HepG2 (cell line): Measurements from ENCODE around the gene SULT1C4. TPM values are rescaled to one million over a fixed set of nuclear protein-coding genes. Genes with fewer than 3 reads are reported as not detected.
A peak's percentile ranks its signal among the peaks of the same experiment; 100 is the strongest.

ENCODE experiments used
- ATAC-seq: fragments of 200-7000 bp; cut with Tn5 transposase; 3 replicates; pipeline ENCODE4 v1.9.1; 2020; ENCODE audit warnings: mild to moderate bottlenecking, moderate library complexity
- BruUV-seq: library from RNA; stranded (reverse); fragments of 400-500 nt; replicated peaks from 2 replicates; lab custom pipeline; 2021; lab: Mats Ljungman, UMichigan
- CTCF ChIA-PET: fragments of 300-600 bp; formaldehyde crosslinking; extraction: SDS; loops from one replicate; lab custom pipeline; 2021; ENCODE audit warnings: low total read pairs, inconsistent platforms, low intra/inter-chr PET ratio; lab: Yijun Ruan, JAX
- POLR2A ChIA-PET: fragments of 350-600 bp; sonication (Branson Sonifier 250); formaldehyde crosslinking; loops from one replicate; lab custom pipeline; 2020; ENCODE audit warnings: antibody characterized with exemption, inconsistent platforms; lab: Yijun Ruan, JAX
- DNase-seq: peaks from one replicate; pipeline ENCODE4 v3.0.0-alpha.2; 2015; ENCODE audit warnings: low spot score
- FAIRE-seq: peaks from 3 replicates; lab custom pipeline; 2011; peaks lifted over from hg19 to GRCh38; lab: Jason Lieb, UNC
- H2AFZ ChIP-seq: one replicate; pipeline ENCODE4 v1.6.1; 2011; ENCODE audit warnings: low read length, inconsistent platforms
- H3K27ac ChIP-seq: fragments of 300-600 bp; 3 replicates; pipeline ENCODE4 v1.8.0; 2011; ENCODE audit warnings: mixed run types, mild to moderate bottlenecking, mixed read lengths, low read length, inconsistent platforms; ENCODE audit not compliant: insufficient read depth; ENCODE audit errors: extremely low read length
- H3K27me3 ChIP-seq, 2 experiments: fragments of 200-600 bp in 1 of 2; 2 replicates in 1 of 2; 3 replicates in 1 of 2; pipeline versions ENCODE4 v1.6.0 to v1.8.0; 2011; ENCODE audit warnings: low read length in 2 of 2, mild to moderate bottlenecking in 2 of 2, moderate library complexity in 2 of 2, inconsistent platforms in 1 of 2; ENCODE audit not compliant: insufficient read depth in 2 of 2, control insufficient read depth in 1 of 2
- H3K36me3 ChIP-seq, 2 experiments: fragments of 200-600 bp in 1 of 2; replicated peaks in 1 of 2; 2 replicates in 1 of 2; 3 replicates in 1 of 2; pipeline versions ENCODE4 v1.5.1 to v1.8.0; 2011; ENCODE audit warnings: low read length in 2 of 2, inconsistent platforms in 1 of 2; ENCODE audit not compliant: insufficient read depth in 2 of 2, control insufficient read depth in 1 of 2
- H3K4me1 ChIP-seq: 2 replicates; pipeline ENCODE4 v1.5.1; 2012; ENCODE audit warnings: low read length, inconsistent platforms; ENCODE audit not compliant: insufficient read depth
- H3K4me2 ChIP-seq: 2 replicates; pipeline ENCODE4 v1.6.0; 2011; ENCODE audit warnings: low read depth, low read length, inconsistent platforms
- H3K4me3 ChIP-seq, 3 experiments: fragments of 200-600 bp in 1 of 3; sonication (generic), shearing (Covaris generic) in 1 of 3; replicated peaks in 1 of 3; 2 replicates each; pipeline ENCODE4 v1.5.1; 2011 to 2016; ENCODE audit warnings: low read length in 3 of 3, inconsistent platforms in 2 of 3, low read depth in 2 of 3, mild to moderate bottlenecking in 2 of 3, control low read depth in 1 of 3, mixed read lengths in 1 of 3; ENCODE audit not compliant: insufficient read depth in 1 of 3
- H3K79me2 ChIP-seq: one replicate; pipeline ENCODE4 v1.6.1; 2011; ENCODE audit warnings: low read length, inconsistent platforms; ENCODE audit not compliant: insufficient read depth
- H3K9ac ChIP-seq: 2 replicates; pipeline ENCODE4 v1.6.0; 2011; ENCODE audit warnings: mild to moderate bottlenecking, low read depth, low read length, inconsistent platforms; ENCODE audit not compliant: insufficient read depth
- H3K9me3 ChIP-seq: 2 replicates; pipeline ENCODE4 v1.5.1; 2012; ENCODE audit warnings: mild to moderate bottlenecking, low read length
- H4K20me1 ChIP-seq: 2 replicates; pipeline ENCODE4 v1.6.0; 2011; ENCODE audit warnings: inconsistent platforms, mild to moderate bottlenecking, low read length, moderate library complexity; ENCODE audit not compliant: insufficient read depth
- CBX5 ChIP-seq: sonication (generic); formaldehyde crosslinking; IDR thresholded peaks from 2 replicates; pipeline ENCODE4 v1.4.0; 2020; ENCODE audit warnings: missing genetic modification reagents, borderline replicate concordance
- CENPX ChIP-seq: sonication (generic); formaldehyde crosslinking; IDR thresholded peaks from 2 replicates; pipeline ENCODE4 v1.9.0; 2021; ENCODE audit warnings: mild to moderate bottlenecking, missing genetic modification reagents, moderate library complexity
- DPF2 ChIP-seq: sonication (generic); formaldehyde crosslinking; IDR thresholded peaks from 2 replicates; pipeline ENCODE4 v1.4.0; 2020; ENCODE audit warnings: mild to moderate bottlenecking, low read depth, missing genetic modification reagents, borderline replicate concordance
- ELF3 ChIP-seq: IDR thresholded peaks from 2 replicates; pipeline ENCODE4 v1.6.1; 2016; ENCODE audit warnings: missing genetic modification reagents, missing compliant biosample characterization
- GATAD1 ChIP-seq: IDR thresholded peaks from 2 replicates; pipeline ENCODE4 v1.6.1; 2016; ENCODE audit warnings: missing genetic modification reagents, missing compliant biosample characterization
- HES4 ChIP-seq: sonication (generic); formaldehyde crosslinking; IDR thresholded peaks from 2 replicates; pipeline ENCODE4 v1.9.0; 2021; ENCODE audit warnings: mild to moderate bottlenecking, missing genetic modification reagents, borderline replicate concordance
- HNRNPL ChIP-seq: fragments of 200-400 bp; formaldehyde crosslinking; IDR thresholded peaks from 2 replicates; pipeline ENCODE4 v1.6.1; 2017; ENCODE audit warnings: mild to moderate bottlenecking, low read depth, low read length
- KAT7 ChIP-seq: IDR thresholded peaks from 2 replicates; pipeline ENCODE4 v1.6.1; 2018; ENCODE audit warnings: borderline replicate concordance, missing compliant biosample characterization
- MTF1 ChIP-seq: sonication (generic); formaldehyde crosslinking; IDR thresholded peaks from 2 replicates; pipeline ENCODE4 v1.5.0; 2020; ENCODE audit warnings: missing genetic modification reagents
- NFYB ChIP-seq: sonication (generic); formaldehyde crosslinking; IDR thresholded peaks from 2 replicates; pipeline ENCODE4 v1.4.0; 2020; ENCODE audit warnings: missing genetic modification reagents
- RBM39 ChIP-seq: fragments of 200-400 bp; formaldehyde crosslinking; IDR thresholded peaks from one replicate; pipeline ENCODE4 v1.6.1; 2018; ENCODE audit warnings: antibody characterized with exemption, mild to moderate bottlenecking, low read depth, low read length; ENCODE audit not compliant: poor library complexity, severe bottlenecking
- SP2 ChIP-seq: sonication (generic); formaldehyde crosslinking; IDR thresholded peaks from 2 replicates; pipeline ENCODE4 v1.5.1; 2020; ENCODE audit warnings: mild to moderate bottlenecking, missing genetic modification reagents
- SPEN ChIP-seq: sonication (generic); formaldehyde crosslinking; IDR thresholded peaks from 2 replicates; pipeline ENCODE4 v1.5.1; 2020; ENCODE audit warnings: low read depth, mild to moderate bottlenecking, missing genetic modification reagents
- ZNF136 ChIP-seq: sonication (generic); formaldehyde crosslinking; IDR thresholded peaks from 2 replicates; pipeline ENCODE4 v1.8.1; 2022; ENCODE audit warnings: low read depth, mild to moderate bottlenecking, moderate library complexity, missing genetic modification reagents
- ZNF232 ChIP-seq: sonication (generic); formaldehyde crosslinking; IDR thresholded peaks from 2 replicates; pipeline ENCODE4 v1.4.0; 2020; ENCODE audit warnings: missing genetic modification reagents, borderline replicate concordance
- ZNF468 ChIP-seq: sonication (generic); formaldehyde crosslinking; IDR thresholded peaks from 2 replicates; pipeline ENCODE4 v1.8.0; 2022; ENCODE audit warnings: mild to moderate bottlenecking, moderate library complexity, missing genetic modification reagents
- ZNF766 ChIP-seq: sonication (generic); formaldehyde crosslinking; IDR thresholded peaks from 2 replicates; pipeline ENCODE4 v1.5.0; 2020; ENCODE audit warnings: missing genetic modification reagents, borderline replicate concordance
- ZSCAN12 ChIP-seq: sonication (generic); formaldehyde crosslinking; IDR thresholded peaks from 2 replicates; pipeline ENCODE4 v1.9.0; 2021; ENCODE audit warnings: mild to moderate bottlenecking, missing genetic modification reagents
- WGBS: methylation state at CpG from one replicate; pipeline ENCODE4 v1.1.6; 2017; ENCODE audit warnings: low lambda C conversion rate; 5-methylcytosine and 5-hydroxymethylcytosine counted together
- in situ Hi-C: cut with HindIII; loops from 2 replicates; pipeline ENCODE4 v1.10.0; 2017; ENCODE audit warnings: low pct_unique_long_range_greater_than_20kb; ENCODE audit not compliant: extremely low pct_ligation_motif_present
- intact Hi-C: fragments of 100-400 bp; cut with micrococcal nuclease; formaldehyde crosslinking; loops from one replicate; pipeline ENCODE4 v1.10.0; 2022; ENCODE audit not compliant: unreplicated experiment
- polyA plus RNA-seq, 8 experiments: library from polyadenylated mRNA; depleted of rRNA in 3 of 8; stranded (reverse) in 7 of 8; unstranded in 1 of 8; fragments of >200 nt; fragmentation: Illumina TruSeq in 4 of 8; extraction: Trizol in 4 of 8; gene quantifications; 2 replicates each; pipeline versions ENCODE4 v1.2.1 to v1.2.3, GENCODE V29; 2011 to 2016; ENCODE audit warnings: low read depth in 4 of 8, missing spikeins in 1 of 8, mixed read lengths in 1 of 8; ENCODE audit not compliant: insufficient read depth in 1 of 8
- total RNA-seq, 5 experiments: library from RNA; depleted of rRNA; stranded (reverse); fragments of >200 nt; fragmentation: Illumina TruSeq; extraction: Trizol; gene quantifications; 2 replicates each; pipeline ENCODE4 v1.2.3, GENCODE V29; 2016; ENCODE audit warnings: low read depth in 1 of 5
- TF ChIP-seq, protein P1 (sequence below): sonication (generic); formaldehyde crosslinking; IDR thresholded peaks from 2 replicates; pipeline ENCODE4 v1.8.0; 2022; ENCODE audit warnings: mild to moderate bottlenecking, missing genetic modification reagents, moderate library complexity
- TF ChIP-seq, protein P2 (sequence below): sonication (generic); formaldehyde crosslinking; IDR thresholded peaks from 2 replicates; pipeline ENCODE4 v1.4.0; 2020; ENCODE audit warnings: missing genetic modification reagents

Gene SULT1C4
- total and polyA plus RNA-seq, 2 of the 13 experiments (the other 11 are each of a cell fraction or from before 2014, with no cell fraction given), result 1.3 to 8.6 TPM

GRCh38 chr2:108378851-108379250, 1.1 kb downstream of the SULT1C4 start:
- POLR2A ChIA-PET, result no interaction called here
- CTCF ChIA-PET, result no interaction called here

DNA sequence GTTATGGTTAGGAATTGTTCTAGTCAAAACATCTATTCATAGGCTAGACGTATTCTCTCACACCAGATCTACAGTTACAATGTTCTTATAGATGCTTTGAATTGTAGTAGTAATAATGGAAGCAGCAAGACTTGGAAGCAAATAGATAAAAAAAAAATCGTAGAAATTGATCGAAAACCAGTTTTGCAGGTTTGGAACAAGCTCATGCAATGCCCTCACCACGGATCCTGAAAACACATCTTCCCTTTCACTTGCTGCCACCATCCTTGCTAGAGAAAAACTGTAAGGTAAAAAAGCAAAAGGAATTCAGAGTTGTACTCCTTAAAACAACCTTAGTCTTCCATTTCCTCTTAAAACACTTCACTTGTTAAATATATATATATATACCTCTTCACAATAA, 4.4 kb downstream of the SULT1C4 start:
- CTCF ChIA-PET, result no interaction called here
- DNase-seq, result no peak

More at GRCh38 chr2:108378851-108379250, 1.1 kb downstream of the SULT1C4 start:
- H3K4me2 ChIP-seq, result peak overlapping the region; percentile 92
- peaks cover 38% of the 10 kb centered on the region for H3K4me1 ChIP-seq
- peaks cover 0 to 6% of the 10 kb centered on the region in 2 experiments; a peak in 1 of 5 replicates for H3K36me3 ChIP-seq
- WGBS, result 84% methylated on average over 2 of the region's 2 CpGs
- H3K9me3 ChIP-seq, result no peaks in the 10 kb centered on the region
- TF ChIP-seq, protein P1, sequence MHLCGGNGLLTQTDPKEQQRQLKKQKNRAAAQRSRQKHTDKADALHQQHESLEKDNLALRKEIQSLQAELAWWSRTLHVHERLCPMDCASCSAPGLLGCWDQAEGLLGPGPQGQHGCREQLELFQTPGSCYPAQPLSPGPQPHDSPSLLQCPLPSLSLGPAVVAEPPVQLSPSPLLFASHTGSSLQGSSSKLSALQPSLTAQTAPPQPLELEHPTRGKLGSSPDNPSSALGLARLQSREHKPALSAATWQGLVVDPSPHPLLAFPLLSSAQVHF (CRISPR knock-in tag), result no peak
- TF ChIP-seq CBX5 (CRISPR knock-in tag) (no peak), MTF1 (CRISPR knock-in tag) (no peak)
- DNase-seq (no peak), ATAC-seq (no peak), FAIRE-seq (no peak)
- no peaks in the 10 kb centered on the region for H4K20me1 ChIP-seq
- H3K9ac ChIP-seq, result peak overlapping the region; percentile 76; the same call in 1 of the 2 replicates
- no peaks in the 10 kb centered on the region for H3K79me2 ChIP-seq
- peak overlapping the region; percentile 37 to 74 (median 54); a peak in 4 of 6 replicates for H3K4me3 ChIP-seq
- H3K27me3 ChIP-seq, result no peaks in the 10 kb centered on the region
- intact Hi-C loops, result no loop called here
- in situ Hi-C loops, result no loop called here
- H2AFZ ChIP-seq, result no peak overlapping the region
- no peak overlapping the region for H3K27ac ChIP-seq
- no TSS peak for BruUV-seq

More for the DNA sequence above, 4.4 kb downstream of the SULT1C4 start:
- no peak overlapping the region for H3K4me2 ChIP-seq
- no peak overlapping the region for H2AFZ ChIP-seq
- no peak overlapping the region for H3K9ac ChIP-seq
- FAIRE-seq (no peak), ATAC-seq (no peak)
- POLR2A ChIA-PET, result no interaction called here
- TF ChIP-seq ZSCAN12 (no peak), ZNF468 (CRISPR knock-in tag) (no peak), KAT7 (no peak), HES4 (CRISPR knock-in tag) (no peak), GATAD1 (CRISPR knock-in tag) (no peak), SPEN (no peak), NFYB (CRISPR knock-in tag) (no peak), CENPX (CRISPR knock-in tag) (no peak), HNRNPL (no peak), SP2 (no peak), ZNF232 (CRISPR knock-in tag) (no peak), ZNF136 (CRISPR knock-in tag) (no peak), DPF2 (no peak), ELF3 (CRISPR knock-in tag) (no peak), RBM39 (no peak), ZNF766 (CRISPR knock-in tag) (no peak)
- TF ChIP-seq, protein P2, sequence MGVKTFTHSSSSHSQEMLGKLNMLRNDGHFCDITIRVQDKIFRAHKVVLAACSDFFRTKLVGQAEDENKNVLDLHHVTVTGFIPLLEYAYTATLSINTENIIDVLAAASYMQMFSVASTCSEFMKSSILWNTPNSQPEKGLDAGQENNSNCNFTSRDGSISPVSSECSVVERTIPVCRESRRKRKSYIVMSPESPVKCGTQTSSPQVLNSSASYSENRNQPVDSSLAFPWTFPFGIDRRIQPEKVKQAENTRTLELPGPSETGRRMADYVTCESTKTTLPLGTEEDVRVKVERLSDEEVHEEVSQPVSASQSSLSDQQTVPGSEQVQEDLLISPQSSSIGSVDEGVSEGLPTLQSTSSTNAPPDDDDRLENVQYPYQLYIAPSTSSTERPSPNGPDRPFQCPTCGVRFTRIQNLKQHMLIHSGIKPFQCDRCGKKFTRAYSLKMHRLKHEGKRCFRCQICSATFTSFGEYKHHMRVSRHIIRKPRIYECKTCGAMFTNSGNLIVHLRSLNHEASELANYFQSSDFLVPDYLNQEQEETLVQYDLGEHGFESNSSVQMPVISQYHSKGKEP (CRISPR knock-in tag), result no peak
- BruUV-seq, result no TSS peak
- peaks cover 42% of the 10 kb centered on the region for H3K4me1 ChIP-seq
- H3K36me3 ChIP-seq, result peaks cover 0 to 6% of the 10 kb centered on the region in 2 experiments; a peak in 1 of 5 replicates
- in situ Hi-C loops, result no loop called here
- no peak overlapping the region for H3K4me3 ChIP-seq
- no peak overlapping the region for H3K27ac ChIP-seq
- H3K79me2 ChIP-seq, result no peaks in the 10 kb centered on the region
- H4K20me1 ChIP-seq, result no peaks in the 10 kb centered on the region
- no peaks in the 10 kb centered on the region for H3K9me3 ChIP-seq
- WGBS, result 92% methylated on average over 4 of the region's 4 CpGs
- no peaks in the 10 kb centered on the region for H3K27me3 ChIP-seq
- intact Hi-C loops, result no loop called here
